Tibial artery (tissue), 4 donors: ENCODE results near the gene SYP.
A peak's percentile ranks its signal among the peaks of the same experiment; 100 is the strongest.

Experiments
- DNase-seq, 2 donors: peaks; one replicate each; pipeline ENCODE4 v3.0.0-alpha.2; 2019
- H3K27ac ChIP-seq, 2 donors: fragments of 200-600 bp; sonication (generic) in 1 of 2; 1 replicate in 1 of 2; 2 replicates in 1 of 2; pipeline ENCODE4 v1.5.1; 2018 to 2019; ENCODE audit warnings: mild to moderate bottlenecking in 1 of 2
- H3K27me3 ChIP-seq, 2 donors: fragments of 200-600 bp; sonication (generic) in 1 of 2; one replicate each; pipeline versions ENCODE4 v1.5.1 to v1.6.0; 2016 to 2019
- H3K36me3 ChIP-seq, 3 donors: fragments of 200-600 bp; sonication (generic) in 2 of 3; one replicate each; pipeline ENCODE4 v1.5.1; 2016 to 2019; ENCODE audit warnings: mild to moderate bottlenecking in 2 of 3
- H3K4me1 ChIP-seq, 4 donors: fragments of 200-600 bp; sonication (generic) in 2 of 4; 1 replicate in 3 of 4; 2 replicates in 1 of 4; pipeline ENCODE4 v1.5.1; 2016 to 2019
- H3K4me3 ChIP-seq, 2 donors: fragments of 200-600 bp; sonication (generic) in 1 of 2; 1 replicate in 1 of 2; 2 replicates in 1 of 2; pipeline ENCODE4 v1.5.1; 2018 to 2019; ENCODE audit warnings: mild to moderate bottlenecking in 2 of 2
- H3K9me3 ChIP-seq, 3 donors: fragments of 200-600 bp; sonication (generic) in 1 of 3; one replicate each; pipeline ENCODE4 v1.5.1; 2016 to 2019
- CTCF ChIP-seq, 2 experiments: fragments of 200-600 bp in 1 of 2; fragments of 450-650 bp in 1 of 2; IDR thresholded peaks; one replicate each; pipeline ENCODE4 v1.5.1; 2017 to 2019; ENCODE audit warnings: antibody characterized with exemption in 2 of 2, mild to moderate bottlenecking in 1 of 2, moderate library complexity in 1 of 2
- intact Hi-C: fragments of 100-400 bp; cut with DNase I; formaldehyde crosslinking; loops from one replicate; pipeline ENCODE4 v1.15.0; 2023; ENCODE audit warnings: low total_unique reads

SYP gene

DNA sequence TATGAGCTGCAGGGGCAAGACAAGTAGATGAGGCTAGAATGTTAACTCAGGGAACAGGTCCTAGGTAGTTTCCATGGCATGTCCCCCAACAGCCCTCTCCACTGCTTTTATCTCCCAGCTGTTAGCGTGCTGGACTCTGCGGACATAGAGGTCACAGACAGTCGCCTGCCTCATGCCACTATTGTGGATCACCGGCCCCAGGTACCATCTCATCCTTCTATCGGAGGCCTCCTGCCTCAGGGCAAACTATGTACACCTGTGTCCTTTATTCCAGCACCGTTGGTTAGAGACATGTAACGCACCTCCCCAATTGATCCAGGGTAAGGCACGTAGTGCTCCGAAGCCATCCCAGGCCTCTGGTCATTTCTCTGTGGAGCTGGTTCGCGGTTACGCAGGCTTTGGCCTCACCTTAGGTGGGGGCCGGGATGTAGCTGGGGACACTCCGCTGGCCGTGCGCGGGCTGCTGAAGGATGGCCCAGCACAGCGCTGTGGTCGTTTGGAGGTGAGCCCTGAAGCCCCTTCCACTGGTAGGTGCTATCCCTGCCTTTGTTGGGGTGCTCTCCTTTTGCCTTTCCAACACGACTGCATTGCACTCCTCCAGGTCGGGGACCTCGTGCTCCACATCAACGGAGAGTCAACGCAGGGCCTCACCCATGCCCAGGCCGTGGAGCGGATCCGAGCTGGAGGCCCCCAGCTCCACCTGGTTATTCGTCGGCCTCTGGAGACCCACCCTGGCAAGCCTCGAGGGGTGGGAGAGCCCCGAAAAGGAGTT lies 35.2 kb downstream of the SYP start:
- no peak overlapping the region for H3K4me3 ChIP-seq
- peaks cover 0 to 22% (median 9%) of the 10 kb centered on the region in 4 donors for H3K4me1 ChIP-seq
- peak overlapping the region; percentile 90 to 97 for H3K27ac ChIP-seq
- no peaks in the 10 kb centered on the region for H3K27me3 ChIP-seq
- no peaks in the 10 kb centered on the region for H3K36me3 ChIP-seq
- DNase-seq: no peak
- TF ChIP-seq CTCF (IDR thresholded peaks at IDR 0.05): no peak
- no peaks in the 10 kb centered on the region for H3K9me3 ChIP-seq
- intact Hi-C loops: loop anchor here (5.0 kb wide), 1 partner anchor 788 kb away; no protein-coding TSS in a partner anchor

DNA sequence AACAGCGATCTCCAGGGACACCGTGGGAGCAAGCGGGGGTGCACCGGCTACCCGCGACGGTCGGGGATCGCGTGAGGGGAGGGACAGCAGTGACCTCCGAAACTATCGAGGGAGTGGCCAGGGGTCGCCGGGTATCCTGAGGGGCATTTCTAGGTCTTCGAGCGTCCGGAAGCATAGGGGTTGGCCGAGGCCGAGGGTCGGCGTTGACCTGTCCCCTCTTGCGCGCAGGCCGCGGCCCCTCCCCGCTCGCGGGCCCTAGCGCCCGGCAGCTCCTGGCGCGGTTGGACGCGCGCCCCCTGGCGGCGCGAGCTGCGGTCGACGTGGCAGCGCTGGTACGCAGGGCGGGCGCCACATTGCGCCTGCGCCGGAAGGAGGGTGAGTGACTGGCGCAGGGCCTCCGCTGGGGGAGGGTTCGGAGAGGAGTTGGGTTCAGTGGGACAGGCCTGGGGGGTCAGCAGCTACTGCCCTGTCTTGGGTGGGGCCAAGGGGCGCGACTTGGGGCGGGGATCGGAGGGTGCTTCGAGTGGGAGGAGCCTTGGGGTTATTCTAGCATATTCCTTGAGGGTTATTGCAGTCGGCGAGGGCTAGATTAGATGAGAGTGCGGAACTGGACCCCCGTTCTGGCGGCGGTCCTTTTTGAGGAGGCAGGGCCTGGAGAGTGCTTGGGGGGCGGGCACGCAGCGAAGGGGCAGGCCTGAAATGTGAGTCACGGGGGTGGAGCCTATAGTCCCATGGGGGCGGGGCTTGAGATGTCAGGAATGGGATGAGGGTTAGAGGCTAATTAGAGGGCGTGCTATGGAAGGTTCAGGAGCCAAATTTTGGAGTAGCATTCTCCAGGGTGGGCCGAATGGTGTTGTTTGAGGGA lies 36.2 kb downstream of the SYP start:
- H3K27ac ChIP-seq: peak overlapping the region; percentile 90 to 97
- H3K36me3 ChIP-seq: no peaks in the 10 kb centered on the region
- peak; percentile 63 to 89 for TF ChIP-seq CTCF (IDR thresholded peaks at IDR 0.05)
- intact Hi-C loops: loop anchor here (5.0 kb wide), 1 partner anchor 789 kb away; no protein-coding TSS in a partner anchor
- no peaks in the 10 kb centered on the region for H3K9me3 ChIP-seq
- DNase-seq: peak; percentile 90 to 93
- peaks cover 0 to 22% (median 9%) of the 10 kb centered on the region in 4 donors for H3K4me1 ChIP-seq
- peak overlapping the region; percentile 50 to 53 for H3K4me3 ChIP-seq
- H3K27me3 ChIP-seq: no peaks in the 10 kb centered on the region

DNA sequence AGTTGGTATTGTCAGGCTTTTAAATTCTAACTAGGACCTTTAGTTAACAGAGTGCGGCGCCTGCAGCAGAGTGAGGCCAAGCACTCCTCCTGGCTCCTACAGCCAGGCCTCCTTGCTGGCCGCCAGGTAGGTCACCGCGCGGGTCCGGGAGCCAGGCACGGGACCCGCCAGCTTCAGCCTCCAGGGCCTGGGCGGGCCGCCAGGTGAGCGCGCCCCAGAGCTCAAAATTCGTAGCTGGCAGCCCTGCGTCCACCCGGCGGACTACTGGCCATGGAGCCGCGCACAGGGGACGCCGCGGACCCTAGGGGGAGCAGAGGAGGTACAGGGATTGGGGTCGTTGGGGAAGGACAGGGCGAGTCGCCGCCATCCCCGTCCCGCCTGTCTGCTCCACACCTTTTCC lies 37.4 kb downstream of the SYP start, which contains the start of gene MAGIX:
MAGIX (plus strand) TSS at position 139 of the 400 bp plus-strand sequence; CDS start at position 271, 132 bp downstream.
- DNase-seq: no peak
- intact Hi-C loops: loop anchor here (5.0 kb wide), 1 partner anchor 790 kb away; no protein-coding TSS in a partner anchor
- TF ChIP-seq CTCF (IDR thresholded peaks at IDR 0.05): no peak

GRCh38 chrX:49161632-49162031 lies 38.4 kb downstream of the SYP start:
- H3K4me1 ChIP-seq: peaks cover 0 to 17% (median 7%) of the 10 kb centered on the region in 4 donors
- no peak overlapping the region for H3K27ac ChIP-seq
- DNase-seq: no peak
- H3K4me3 ChIP-seq: no peak overlapping the region
- TF ChIP-seq CTCF (IDR thresholded peaks at IDR 0.05): no peak
- intact Hi-C loops: loop anchor here (5.0 kb wide), 1 partner anchor 791 kb away; no protein-coding TSS in a partner anchor
- no peaks in the 10 kb centered on the region for H3K27me3 ChIP-seq
- H3K9me3 ChIP-seq: no peaks in the 10 kb centered on the region
- no peaks in the 10 kb centered on the region for H3K36me3 ChIP-seq

More for the DNA sequence above, 37.4 kb downstream of the SYP start, which contains the start of gene MAGIX:
- H3K36me3 ChIP-seq: no peaks in the 10 kb centered on the region
- H3K27ac ChIP-seq: peak within 1 kb of the TSS; percentile 90 to 97
- no peaks in the 10 kb centered on the region for H3K9me3 ChIP-seq
- H3K4me1 ChIP-seq: peaks cover 0 to 17% (median 7%) of the 10 kb centered on the region in 4 donors
- peak within 1 kb of the TSS; percentile 50 to 53 for H3K4me3 ChIP-seq
- H3K27me3 ChIP-seq: no peaks in the 10 kb centered on the region

- H3K9me3 ChIP-seq: no peaks in the 10 kb centered on the region
- H3K36me3 ChIP-seq: no peaks in the 10 kb centered on the region
- H3K4me1 ChIP-seq: peaks cover 0 to 15% (median 6%) of the 10 kb centered on the region in 4 donors
- no peak overlapping the region for H3K4me3 ChIP-seq
- TF ChIP-seq CTCF (IDR thresholded peaks at IDR 0.05): no peak
- H3K27me3 ChIP-seq: no peaks in the 10 kb centered on the region
- intact Hi-C loops: loop anchor here (5.0 kb wide), 1 partner anchor 791 kb away; no protein-coding TSS in a partner anchor
- no peak for DNase-seq
- no peak overlapping the region for H3K27ac ChIP-seq
Observed at GRCh38 chrX:49160908-49161307, 39.1 kb downstream of the SYP start.
